ENCODE results near the gene GIPR.

- TF ChIP-seq NFIC (IDR thresholded peaks at IDR 0.05; ENCODE audit: borderline replicate concordance) (no peak), CTCF (IDR thresholded peaks at IDR 0.05) (no peak), REST (IDR thresholded peaks at IDR 0.05; ENCODE audit: low read depth, low read length) (no peak), ZBTB33 (IDR thresholded peaks at IDR 0.05; ENCODE audit: borderline replicate concordance, low read depth) (no peak), RAD21 (IDR thresholded peaks at IDR 0.05; ENCODE audit: low read length) (no peak), EP300 (IDR thresholded peaks at IDR 0.05; ENCODE audit: borderline replicate concordance in 1 of 2, low read depth in 1 of 2, low read length in 1 of 2) (no peak), SMC3 (IDR thresholded peaks at IDR 0.05; ENCODE audit: low read depth, low read length) (no peak), TEAD4 (IDR thresholded peaks at IDR 0.05; ENCODE audit: borderline replicate concordance, insufficient read depth) (no peak), PBX3 (IDR thresholded peaks at IDR 0.05) (no peak), GABPA (IDR thresholded peaks at IDR 0.05; ENCODE audit: low read depth) (no peak)
Measured at GRCh38 chr19:45717983-45718650, 50.1 kb downstream of the GIPR start.
